Measurements from ENCODE around the gene UFD1.

The UFD1 gene

DNA sequence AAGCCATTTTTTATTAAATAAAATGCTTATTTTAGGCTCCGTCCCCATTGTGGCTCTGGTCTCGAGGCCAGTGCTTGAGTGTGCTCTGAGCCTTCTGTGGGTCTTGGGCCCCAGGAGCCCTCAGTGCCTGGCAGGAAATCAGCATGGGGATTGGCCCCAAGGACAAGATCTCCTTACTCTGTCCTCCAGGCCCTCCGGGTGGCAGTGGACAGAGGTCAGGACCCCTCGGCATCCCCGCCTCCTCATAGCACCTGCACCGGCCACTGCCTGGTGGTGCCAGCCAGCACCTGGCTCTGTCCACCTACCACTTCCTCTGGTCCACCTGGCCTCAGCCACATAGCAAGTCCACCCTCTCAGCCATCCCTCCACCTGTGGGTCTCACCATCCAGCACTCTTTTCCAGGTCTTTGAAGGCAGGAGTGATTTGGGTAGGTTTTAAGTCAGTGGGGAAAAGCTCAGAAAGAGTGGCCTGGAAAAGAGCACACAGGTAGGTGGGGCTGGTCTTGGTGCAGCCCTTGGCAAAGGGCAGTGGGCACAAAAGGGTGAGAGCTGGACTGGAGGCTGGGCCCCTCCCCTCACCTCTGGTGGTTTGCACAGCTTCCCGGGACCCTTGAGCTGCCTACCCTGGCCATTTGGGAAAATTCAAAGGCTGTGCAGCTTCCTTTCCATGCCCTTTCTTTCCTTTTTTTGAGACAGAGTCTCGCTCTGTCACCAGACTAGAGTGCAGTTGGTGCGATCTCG, 41.7 kb upstream of the UFD1 start:
- in situ Hi-C loops (cut with HindIII; ENCODE audit: low sequenced_read_pairs): no loop called here
- no peak for DNase-seq (ENCODE audit: low read depth, low spot score)
- no peak overlapping the region for H3K4me3 ChIP-seq (ENCODE audit: low read depth, low read length)
- TF ChIP-seq, protein P1, sequence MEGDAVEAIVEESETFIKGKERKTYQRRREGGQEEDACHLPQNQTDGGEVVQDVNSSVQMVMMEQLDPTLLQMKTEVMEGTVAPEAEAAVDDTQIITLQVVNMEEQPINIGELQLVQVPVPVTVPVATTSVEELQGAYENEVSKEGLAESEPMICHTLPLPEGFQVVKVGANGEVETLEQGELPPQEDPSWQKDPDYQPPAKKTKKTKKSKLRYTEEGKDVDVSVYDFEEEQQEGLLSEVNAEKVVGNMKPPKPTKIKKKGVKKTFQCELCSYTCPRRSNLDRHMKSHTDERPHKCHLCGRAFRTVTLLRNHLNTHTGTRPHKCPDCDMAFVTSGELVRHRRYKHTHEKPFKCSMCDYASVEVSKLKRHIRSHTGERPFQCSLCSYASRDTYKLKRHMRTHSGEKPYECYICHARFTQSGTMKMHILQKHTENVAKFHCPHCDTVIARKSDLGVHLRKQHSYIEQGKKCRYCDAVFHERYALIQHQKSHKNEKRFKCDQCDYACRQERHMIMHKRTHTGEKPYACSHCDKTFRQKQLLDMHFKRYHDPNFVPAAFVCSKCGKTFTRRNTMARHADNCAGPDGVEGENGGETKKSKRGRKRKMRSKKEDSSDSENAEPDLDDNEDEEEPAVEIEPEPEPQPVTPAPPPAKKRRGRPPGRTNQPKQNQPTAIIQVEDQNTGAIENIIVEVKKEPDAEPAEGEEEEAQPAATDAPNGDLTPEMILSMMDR (IDR thresholded peaks at IDR 0.05; ENCODE audit: low read depth, low read length): no peak

DNA sequence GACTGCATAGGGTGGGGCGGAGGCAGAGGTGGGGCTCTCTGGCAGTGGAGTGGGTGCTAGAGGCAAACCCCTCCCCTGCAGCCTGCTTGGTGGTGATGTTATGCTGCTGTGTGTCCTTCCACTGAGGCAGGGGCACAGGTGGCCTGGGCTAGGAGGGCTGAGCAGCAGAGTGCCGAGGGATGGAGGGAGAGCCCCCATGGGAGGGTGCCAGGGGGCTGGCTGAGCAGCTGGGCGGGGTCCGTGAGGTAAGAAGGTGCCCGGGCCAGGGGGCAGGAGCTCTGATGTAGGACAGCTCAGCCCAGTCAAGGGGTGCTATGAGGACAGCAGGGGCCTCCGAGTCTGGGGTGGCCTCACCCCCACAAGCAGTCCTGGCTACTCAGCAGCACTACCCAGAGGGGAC, 41.0 kb upstream of the UFD1 start:
- in situ Hi-C loops (cut with HindIII; ENCODE audit: low sequenced_read_pairs): no loop called here
- DNase-seq (ENCODE audit: low read depth, low spot score): no peak
- TF ChIP-seq, protein P1 (IDR thresholded peaks at IDR 0.05; ENCODE audit: low read depth, low read length): no peak
- no peak overlapping the region for H3K4me3 ChIP-seq (ENCODE audit: low read depth, low read length)

DNA sequence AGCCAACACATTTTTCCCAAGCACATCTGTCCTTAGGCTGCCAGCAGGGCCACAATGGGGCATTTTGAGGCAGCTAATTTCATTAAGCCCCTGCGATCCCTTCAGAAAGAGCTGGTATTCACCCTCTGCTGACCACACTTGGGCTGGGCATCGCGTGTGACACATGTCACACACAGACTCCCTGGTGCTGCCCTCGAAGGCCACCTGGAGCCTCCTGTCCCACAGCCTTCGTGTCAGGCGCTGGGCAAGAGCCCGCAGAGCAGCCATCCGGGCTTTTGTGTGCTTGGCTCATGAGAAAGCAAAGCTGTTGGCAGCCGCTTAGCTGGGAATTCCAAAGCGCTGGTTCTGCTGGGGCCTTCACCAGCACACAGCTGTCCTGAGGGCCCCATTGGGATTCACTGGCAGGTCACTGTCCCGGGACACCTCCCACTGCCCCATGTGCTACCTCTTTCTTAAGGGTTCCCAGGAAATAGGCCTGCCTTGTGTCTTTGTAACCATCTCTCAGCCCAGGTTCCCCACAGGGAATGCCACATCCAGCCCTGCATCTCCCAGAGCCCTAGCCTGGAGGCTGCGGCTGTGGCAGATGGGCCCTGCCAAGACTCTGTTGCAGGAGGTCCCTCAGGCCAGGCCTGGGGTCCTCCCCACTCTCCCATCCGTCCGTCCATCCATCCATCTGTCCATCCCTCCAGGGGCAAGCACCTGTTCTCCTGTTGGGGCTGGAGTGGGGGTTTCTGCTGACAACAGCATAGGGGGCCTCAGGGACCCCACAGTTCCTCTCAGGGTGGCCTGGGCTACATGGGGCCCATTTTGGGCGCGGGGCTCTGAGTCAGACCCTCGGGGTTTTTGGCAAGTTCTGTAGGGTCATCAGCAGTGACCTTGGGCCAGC, 40.3 kb upstream of the UFD1 start:
- TF ChIP-seq, protein P1 (IDR thresholded peaks at IDR 0.05; ENCODE audit: low read depth, low read length): no peak
- in situ Hi-C loops (cut with HindIII; ENCODE audit: low sequenced_read_pairs): no loop called here
- H3K4me3 ChIP-seq (ENCODE audit: low read depth, low read length): no peak overlapping the region
- no peak for DNase-seq (ENCODE audit: low read depth, low spot score)

DNA sequence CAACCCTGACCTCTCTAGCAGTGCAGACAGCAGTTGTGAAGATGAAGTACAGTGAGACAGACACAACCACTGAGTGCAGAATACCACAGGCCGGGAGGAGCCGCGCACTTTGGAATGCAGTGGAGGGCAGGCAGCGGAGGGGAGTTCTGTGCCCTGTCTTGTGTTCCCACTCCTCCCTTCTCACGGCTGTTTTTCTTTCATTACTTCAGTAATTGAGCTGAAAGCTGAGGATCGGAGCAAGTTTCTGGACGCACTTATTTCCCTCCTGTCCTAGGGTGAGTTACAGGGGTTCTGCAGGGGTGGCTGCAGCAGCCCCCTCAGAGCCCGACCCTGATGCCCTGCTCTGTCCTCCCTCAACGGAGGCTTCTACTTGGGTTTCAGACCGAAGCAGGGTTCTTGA, 39.6 kb upstream of the UFD1 start:
- no peak for DNase-seq (ENCODE audit: low read depth, low spot score)
- TF ChIP-seq, protein P1 (IDR thresholded peaks at IDR 0.05; ENCODE audit: low read depth, low read length): no peak
- no peak overlapping the region for H3K4me3 ChIP-seq (ENCODE audit: low read depth, low read length)
- in situ Hi-C loops (cut with HindIII; ENCODE audit: low sequenced_read_pairs): no loop called here

DNA sequence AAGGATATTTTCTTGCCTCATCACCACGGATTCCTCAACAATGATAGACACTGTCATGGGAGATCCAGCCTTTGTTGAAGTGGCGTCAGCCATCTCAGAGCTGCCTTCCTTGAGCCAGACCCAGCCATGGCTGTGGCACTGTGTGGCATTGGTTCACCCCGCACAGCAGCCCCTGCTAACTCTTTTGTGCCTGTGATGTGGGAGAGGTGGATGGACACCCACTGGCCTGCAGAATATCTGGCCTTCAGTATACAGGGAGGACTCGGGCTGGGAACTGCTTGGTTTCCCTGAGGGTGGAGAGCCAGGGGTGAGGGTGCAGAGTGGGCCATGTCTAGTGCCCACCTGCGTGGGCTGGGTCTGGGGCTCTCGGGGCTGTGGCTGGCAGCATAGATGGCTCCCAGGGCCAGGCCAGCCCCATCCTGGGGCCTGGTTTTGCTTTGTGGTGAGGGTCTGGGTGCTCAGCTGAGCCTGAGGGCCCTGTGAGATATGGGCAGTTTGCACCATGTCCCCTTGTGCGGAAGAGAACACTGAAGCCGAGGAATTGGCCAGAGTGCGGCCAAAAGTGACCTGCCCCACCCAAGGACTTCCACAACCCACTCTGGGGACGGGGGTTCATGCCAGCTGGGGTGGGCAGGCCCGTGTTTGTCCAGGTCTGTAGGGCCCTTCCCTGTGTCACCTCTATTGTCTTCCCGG, 39.1 kb upstream of the UFD1 start:
- DNase-seq (ENCODE audit: low read depth, low spot score): no peak
- in situ Hi-C loops (cut with HindIII; ENCODE audit: low sequenced_read_pairs): no loop called here
- TF ChIP-seq, protein P1 (IDR thresholded peaks at IDR 0.05; ENCODE audit: low read depth, low read length): no peak
- no peak overlapping the region for H3K4me3 ChIP-seq (ENCODE audit: low read depth, low read length)

DNA sequence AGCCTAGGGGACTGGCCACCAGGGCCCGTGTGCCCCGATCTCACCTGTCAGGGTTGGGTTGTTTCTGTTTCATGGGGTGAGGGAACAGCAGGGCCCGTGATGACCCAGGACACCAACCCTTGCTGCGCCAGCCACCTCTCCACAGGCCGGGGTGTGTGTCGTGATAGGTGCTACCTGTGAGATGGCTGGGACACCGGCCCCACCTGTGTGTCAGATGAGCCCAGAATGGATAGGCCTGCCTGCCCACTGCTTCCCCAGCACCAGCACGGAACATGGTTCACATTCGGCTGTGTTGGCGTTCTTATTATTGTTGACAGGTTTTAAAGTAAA, 38.1 kb upstream of the UFD1 start:
- TF ChIP-seq, protein P1 (IDR thresholded peaks at IDR 0.05; ENCODE audit: low read depth, low read length): no peak
- in situ Hi-C loops (cut with HindIII; ENCODE audit: low sequenced_read_pairs): no loop called here
- H3K4me3 ChIP-seq (ENCODE audit: low read depth, low read length): no peak overlapping the region
- no peak for DNase-seq (ENCODE audit: low read depth, low spot score)

Measured in astrocyte of the spinal cord (primary cell).